A172 (cell line): ENCODE measurements around the gene LRRC4C. TPM values are rescaled to one million over a fixed set of nuclear protein-coding genes. Genes with fewer than 3 reads are reported as not detected.
A peak's percentile ranks its signal among the peaks of the same experiment; 100 is the strongest.

Experiments
- DNase-seq: peaks from one replicate; pipeline ENCODE4 v3.0.0-alpha.2; 2015; ENCODE audit warnings: low spot score
- total RNA-seq: library from RNA; depleted of rRNA; stranded (reverse); fragments of >200 nt; shearing (Covaris generic); gene quantifications from 2 replicates; pipeline ENCODE4 v1.2.3, GENCODE V29; 2014

The LRRC4C gene
- total RNA-seq, 1 experiment from 2014 or later = not detected

- no peak for DNase-seq
Observed at GRCh38 chr11:40506226-40506625, 953.2 kb downstream of the LRRC4C start.

DNA sequence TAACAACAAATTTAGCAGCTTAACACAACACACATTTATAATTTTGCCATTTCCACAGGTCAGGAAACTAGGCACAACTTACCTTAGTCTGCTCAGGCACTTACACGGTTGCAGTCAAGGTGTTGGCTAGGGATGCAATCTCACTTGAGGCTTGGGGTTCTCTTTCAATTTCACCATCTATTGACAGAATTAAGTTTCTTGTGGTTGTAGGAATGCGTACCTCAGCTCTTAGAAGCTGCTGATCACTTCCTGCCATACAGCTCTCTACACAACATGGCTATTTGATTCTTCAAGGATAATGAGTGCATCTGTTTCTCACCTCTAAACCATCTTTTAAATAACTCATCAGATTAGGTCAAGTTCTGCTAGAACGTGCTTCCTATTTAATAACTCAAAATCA lies 968.1 kb downstream of the LRRC4C start:
- DNase-seq = no peak

GRCh38 chr11:40467771-40468170 lies 991.7 kb downstream of the LRRC4C start:
- DNase-seq = no peak

DNA sequence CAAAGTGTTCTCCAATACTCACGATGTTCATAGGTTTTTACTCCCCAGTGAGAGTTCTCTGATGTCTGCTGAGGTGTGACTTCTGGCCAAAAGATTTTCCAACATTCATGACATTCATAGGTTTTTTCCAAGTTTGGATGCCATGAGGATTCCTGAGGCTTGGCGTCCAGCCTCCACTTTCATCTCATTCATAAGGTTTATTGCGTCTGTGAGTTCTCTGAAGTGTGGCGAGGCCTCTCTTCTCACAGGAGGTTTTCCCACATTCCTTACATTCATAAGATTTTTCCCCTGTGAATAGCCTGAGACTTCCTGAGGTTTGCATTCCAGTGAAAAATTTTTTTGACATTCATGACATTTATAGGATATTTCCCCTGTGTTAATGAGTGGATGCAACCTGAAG lies 1014.1 kb downstream of the LRRC4C start:
- DNase-seq = peak; percentile 21

GRCh38 chr11:40444151-40444550 lies 1015.3 kb downstream of the LRRC4C start:
- no peak for DNase-seq

GRCh38 chr11:40435344-40435743 lies 1024.1 kb downstream of the LRRC4C start:
- DNase-seq = no peak

DNA sequence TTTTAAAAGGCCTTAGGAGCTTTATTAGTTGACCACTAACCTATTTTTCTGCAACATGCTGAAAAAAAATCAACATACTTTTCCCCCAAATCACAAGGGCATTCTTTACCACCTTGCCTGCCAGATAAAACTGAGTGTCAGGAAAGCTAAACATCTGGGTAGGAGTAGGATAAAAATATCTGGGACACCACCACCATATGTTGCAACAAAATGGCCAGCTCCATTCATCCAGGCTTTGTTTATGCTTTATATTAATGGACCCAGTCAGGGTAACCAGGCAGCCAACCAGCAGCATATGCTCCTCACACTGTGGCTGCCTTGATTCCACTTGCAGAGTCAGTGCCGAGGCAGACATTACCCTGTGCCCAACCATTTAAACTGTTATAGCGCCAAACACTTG lies 1024.5 kb downstream of the LRRC4C start:
- no peak for DNase-seq

DNA sequence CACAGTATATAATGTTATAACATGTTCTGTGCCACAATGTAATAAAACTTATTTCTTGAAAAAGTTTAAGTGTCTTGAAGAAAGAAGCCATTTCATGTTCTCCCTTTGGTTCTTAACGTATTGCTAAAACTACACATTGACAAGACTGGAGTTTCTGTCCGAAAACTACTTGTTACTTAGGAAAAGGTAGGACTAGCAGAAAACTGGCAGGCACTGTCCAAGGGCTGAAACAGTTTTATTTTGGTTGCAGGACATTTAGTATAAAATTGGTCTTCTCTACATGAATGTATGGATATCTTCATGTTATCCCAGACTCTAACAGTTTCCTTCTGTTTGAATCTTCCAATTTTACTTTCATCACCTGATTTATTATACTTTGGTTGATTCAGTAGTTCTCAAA lies 1027.1 kb downstream of the LRRC4C start:
- no peak for DNase-seq

DNA sequence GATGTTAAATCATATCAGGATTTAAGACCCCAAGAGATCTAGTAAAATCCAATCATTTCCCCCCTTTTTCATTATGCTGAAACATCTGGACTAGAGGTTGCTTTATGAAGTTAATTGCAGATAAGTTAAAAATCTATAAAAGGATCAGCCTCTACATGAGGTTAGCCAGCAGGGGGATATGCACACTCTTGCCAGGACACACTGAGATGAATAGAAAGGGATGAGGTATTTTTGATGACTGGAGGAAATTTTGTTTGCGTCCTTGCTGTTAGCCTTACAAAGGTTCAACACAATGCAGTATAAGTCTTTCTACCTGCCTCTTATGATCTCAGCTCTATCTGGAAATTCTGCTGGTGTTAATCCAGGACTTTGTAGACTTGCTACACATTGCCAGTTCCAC lies 1034.3 kb downstream of the LRRC4C start:
- DNase-seq = no peak

GRCh38 chr11:40421208-40421981 lies 1038.1 kb downstream of the LRRC4C start:
- DNase-seq = no peak

GRCh38 chr11:40417627-40418026 lies 1041.8 kb downstream of the LRRC4C start:
- no peak for DNase-seq

DNA sequence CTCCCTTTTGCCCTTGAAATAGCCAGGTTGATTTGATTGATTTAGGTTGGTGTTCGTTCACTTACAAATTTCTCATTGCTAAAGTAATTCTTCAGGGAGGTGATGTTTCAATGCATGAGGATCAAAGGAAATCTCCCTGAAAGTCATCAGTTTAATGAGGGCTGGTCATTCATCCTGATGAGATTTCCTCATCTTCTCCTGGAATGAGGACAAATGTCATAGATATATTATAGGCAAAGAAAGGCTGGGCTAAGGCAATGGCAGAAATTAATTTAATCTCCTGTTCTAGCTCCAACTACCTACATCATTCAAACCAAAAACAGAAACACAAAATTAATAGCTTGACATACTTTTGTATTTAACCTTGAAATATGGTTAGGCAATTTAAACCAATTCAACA lies 1052.1 kb downstream of the LRRC4C start:
- no peak for DNase-seq

- DNase-seq = no peak
Observed at GRCh38 chr11:40405614-40406013, 1053.8 kb downstream of the LRRC4C start.

DNA sequence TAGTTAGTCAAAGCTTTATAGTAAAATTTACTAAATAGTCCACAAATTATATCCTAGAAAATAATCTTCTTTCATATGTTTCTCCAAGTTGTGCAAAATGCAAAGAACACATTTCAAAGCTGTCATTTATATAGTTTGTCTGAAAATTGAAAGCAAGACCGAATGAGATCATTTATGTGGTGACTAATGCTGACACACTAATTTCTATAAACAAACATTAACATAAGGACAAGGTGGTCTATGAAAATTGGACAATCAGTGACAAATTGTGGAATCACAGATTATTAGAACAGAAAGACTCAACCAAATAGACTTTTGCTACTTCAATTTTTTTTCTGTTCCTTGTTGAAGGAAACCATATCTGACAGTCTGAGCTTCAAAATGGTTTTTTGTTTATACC lies 1056.1 kb downstream of the LRRC4C start:
- DNase-seq = no peak

GRCh38 chr11:40401132-40401853 lies 1058.2 kb downstream of the LRRC4C start:
- DNase-seq = no peak

- no peak for DNase-seq
Observed at GRCh38 chr11:40397141-40397540, 1062.3 kb downstream of the LRRC4C start.

- no peak for DNase-seq
Observed at GRCh38 chr11:40393511-40393910, 1065.9 kb downstream of the LRRC4C start.

- DNase-seq = no peak
Observed at GRCh38 chr11:40391679-40392078, 1067.8 kb downstream of the LRRC4C start.

GRCh38 chr11:40388097-40388818 lies 1071.2 kb downstream of the LRRC4C start:
- DNase-seq = peak; percentile 6

- DNase-seq = no peak
Observed at GRCh38 chr11:40387240-40387980, 1072.0 kb downstream of the LRRC4C start.

- DNase-seq = no peak
Observed at GRCh38 chr11:40384991-40385390, 1074.5 kb downstream of the LRRC4C start.

GRCh38 chr11:40381481-40381880 lies 1078.0 kb downstream of the LRRC4C start:
- no peak for DNase-seq
